ENCODE data around the gene IL3. TPM values are rescaled to one million over a fixed set of nuclear protein-coding genes. Genes with fewer than 3 reads are reported as not detected.

IL3 gene
- total and polyA plus RNA-seq, 2 of the 4 experiments (the other 2 are of a cell fraction), result not detected

- Histone ChIP-seq H4K20me1 (ENCODE audit: insufficient read depth, low read length) (no peaks in the 10 kb centered on the region), H2BK20ac (ENCODE audit: low read depth, low read length) (no peak overlapping the region), H3K79me1 (ENCODE audit: low read depth in 1 of 2, low read length in 2 of 2) (no peaks in the 10 kb centered on the region), H2BK120ac (ENCODE audit: low read depth, low read length) (no peak overlapping the region), H4K91ac (ENCODE audit: insufficient read depth, low read depth, low read length) (peak overlapping the region; percentile 0; the same call in 1 of the 2 replicates), H4K8ac (ENCODE audit: low read depth in 2 of 2, low read length in 2 of 2) (no peak overlapping the region), H3K18ac (ENCODE audit: low read depth, low read length) (no peak overlapping the region), H2AFZ (replicated peaks; ENCODE audit: low read length, poor library complexity) (peak overlapping the region; percentile 48), H3K9ac (ENCODE audit: low read depth, low read length) (no peak overlapping the region), H2AK9ac (replicated peaks; ENCODE audit: low read depth, low read length, poor library complexity) (no peak overlapping the region), H3K4me1 (ENCODE audit: control insufficient read depth, insufficient read depth, low read length) (peaks cover 5% of the 10 kb centered on the region), H3K36me3 (ENCODE audit: control insufficient read depth, insufficient read depth, low read length) (no peaks in the 10 kb centered on the region), H3K9me1 (ENCODE audit: insufficient read depth, low read length) (peaks cover 6% of the 10 kb centered on the region; the same call in 1 of the 2 replicates), H3K56ac (ENCODE audit: extremely low read depth, insufficient read depth, low read length) (no peak overlapping the region), H2AK5ac (ENCODE audit: low read depth, low read length) (peak overlapping the region; percentile 4; the same call in 1 of the 2 replicates), H3K4me2 (ENCODE audit: low read depth, low read length) (no peak overlapping the region), H3K27ac (ENCODE audit: insufficient read depth, low read length) (no peak overlapping the region), H3K4me3 (ENCODE audit: insufficient read depth, low read depth, low read length) (no peak overlapping the region), H3K14ac (replicated peaks; ENCODE audit: low read depth, low read length) (no peak overlapping the region), H2BK5ac (ENCODE audit: low read depth, low read length, poor library complexity, severe bottlenecking) (no peak overlapping the region), H3K4ac (ENCODE audit: low read depth, low read length) (peak overlapping the region; percentile 24; the same call in 1 of the 2 replicates), H4K5ac (ENCODE audit: low read depth, low read length) (no peak overlapping the region), H3K27me3 (ENCODE audit: control insufficient read depth, insufficient read depth, low read length) (no peaks in the 10 kb centered on the region), H2BK15ac (ENCODE audit: low read depth, low read length) (no peak overlapping the region; the same call in 2 of the 3 replicates), H3K23ac (ENCODE audit: low read depth, low read length) (no peak overlapping the region), H3K9me3 (ENCODE audit: control insufficient read depth, insufficient read depth, low read length) (no peaks in the 10 kb centered on the region)
- 100% methylated on average over 1 of the region's 11 CpGs; no CpG with 5 or more reads in 1 of the 2 experiments for WGBS, 2 experiments (ENCODE audit: extremely low coverage in 2 of 2, insufficient read length in 1 of 2)
- DNase-seq (no peak), ATAC-seq (ENCODE audit: low read depth) (no peak)
- ChIA-PET POLR2A (ENCODE audit: unreplicated experiment) (no interaction called here), CTCF (no interaction called here)
- BruUV-seq (replicated peaks), result no TSS peak
- intact Hi-C loops (cut with micrococcal nuclease), result loop anchor here (5.0 to 10.0 kb wide), 2 partner anchors 315 to 427 kb away; partner anchors contain the start of gene IRF1
- no peak for TF ChIP-seq RCOR1 (IDR thresholded peaks at IDR 0.05; ENCODE audit: insufficient replicate concordance, low read length)
- TF ChIP-seq BHLHE40 (IDR thresholded peaks at IDR 0.05; ENCODE audit: low read depth, low read length), result no peak
- TF ChIP-seq RFX5 (IDR thresholded peaks at IDR 0.05; ENCODE audit: low read depth, low read length), result no peak
- no peak for TF ChIP-seq ELK1 (IDR thresholded peaks at IDR 0.05; ENCODE audit: borderline replicate concordance, low read depth, low read length)
- no peak for TF ChIP-seq MAFK (IDR thresholded peaks at IDR 0.05; ENCODE audit: low read depth, low read length)
- no peak for TF ChIP-seq FOS (IDR thresholded peaks at IDR 0.05; ENCODE audit: low read depth, low read length)
- no peak for TF ChIP-seq MAZ (IDR thresholded peaks at IDR 0.05; ENCODE audit: borderline replicate concordance, low read depth, low read length)
- TF ChIP-seq CEBPB (IDR thresholded peaks at IDR 0.05; ENCODE audit: low read depth, low read length), result no peak
- TF ChIP-seq SMC3 (IDR thresholded peaks at IDR 0.05; ENCODE audit: low read depth, low read length), result no peak
- in situ Hi-C loops (cut with MboI; ENCODE audit: low sequenced_read_pairs), result loop anchor here (5.0 to 10.0 kb wide), 2 partner anchors 115 to 297 kb away; partner anchors contain the start of gene SLC22A5
- dilution Hi-C loops (cut with HindIII; ENCODE audit: low sequenced_read_pairs, unreplicated experiment), result no loop called here
These were observed 7.0 kb downstream of the IL3 start for GRCh38 chr5:132067451-132067850.
